Hindlimb muscle (tissue), 1 donor: ENCODE measurements around the gene RAB37. TPM values are rescaled to one million over a fixed set of nuclear protein-coding genes. Genes with fewer than 3 reads are reported as not detected.

ENCODE experiments used
- DNase-seq: peaks from one replicate; pipeline ENCODE4 v3.0.0-alpha.2; 2013
- polyA plus RNA-seq: library from polyadenylated mRNA; unstranded; fragments of 120-200 nt; gene quantifications from one replicate; pipeline ENCODE4 v1.2.1, GENCODE V29; 2013; ENCODE audit not compliant: insufficient read length

The RAB37 gene
- 1.2 TPM for polyA plus RNA-seq

GRCh38 chr17:74736513-74737298, at the start of gene RAB37:
TSS of gene RAB37 (plus strand) at chr17:74737256. CDS start at chr17:74737273, 17 bp downstream.
- no peak for DNase-seq

- DNase-seq: no peak
These were observed 49.2 kb upstream of the RAB37 start for GRCh38 chr17:74687886-74688285.

- no peak for DNase-seq
These were observed 46.6 kb upstream of the RAB37 start for GRCh38 chr17:74690409-74690825.

GRCh38 chr17:74691151-74691550, 45.9 kb upstream of the RAB37 start:
- DNase-seq: no peak

GRCh38 chr17:74694081-74694480, 43.0 kb upstream of the RAB37 start:
- DNase-seq: no peak

- no peak for DNase-seq
These were observed 41.4 kb upstream of the RAB37 start for GRCh38 chr17:74695629-74696028.

GRCh38 chr17:74697515-74697914, 39.5 kb upstream of the RAB37 start:
- no peak for DNase-seq

- no peak for DNase-seq
These were observed 39.0 kb upstream of the RAB37 start for GRCh38 chr17:74698069-74698468.

- DNase-seq: no peak
These were observed 37.8 kb upstream of the RAB37 start for GRCh38 chr17:74699236-74699635.

GRCh38 chr17:74702116-74702871, 34.8 kb upstream of the RAB37 start:
- DNase-seq: no peak

- no peak for DNase-seq
These were observed 33.7 kb upstream of the RAB37 start for GRCh38 chr17:74703311-74703710.

GRCh38 chr17:74704544-74704943, 32.5 kb upstream of the RAB37 start:
- no peak for DNase-seq

GRCh38 chr17:74711058-74711824, 25.8 kb upstream of the RAB37 start:
- DNase-seq: no peak

GRCh38 chr17:74712301-74712700, 24.8 kb upstream of the RAB37 start:
- no peak for DNase-seq

- no peak for DNase-seq
These were observed 24.3 kb upstream of the RAB37 start, which contains the start of gene CD300LF for GRCh38 chr17:74712756-74713155. TSS of gene CD300LF (minus strand) at chr17:74712923. CDS start at chr17:74712866, 57 bp downstream.

GRCh38 chr17:74713171-74713755, 23.8 kb upstream of the RAB37 start:
- DNase-seq: no peak

GRCh38 chr17:74715144-74715543, 21.9 kb upstream of the RAB37 start:
- no peak for DNase-seq

GRCh38 chr17:74720506-74720905, 16.6 kb upstream of the RAB37 start:
- DNase-seq: no peak

- DNase-seq: no peak
These were observed 14.3 kb upstream of the RAB37 start for GRCh38 chr17:74722782-74723181.

GRCh38 chr17:74723891-74724290, 13.2 kb upstream of the RAB37 start:
- DNase-seq: no peak

GRCh38 chr17:74725111-74725510, 11.9 kb upstream of the RAB37 start:
- DNase-seq: no peak

GRCh38 chr17:74728033-74728701, 8.9 kb upstream of the RAB37 start:
- no peak for DNase-seq
